Esophagus squamous epithelium (tissue), 5 donors: Measurements from ENCODE around the gene PPP1R14C. TPM values are rescaled to one million over a fixed set of nuclear protein-coding genes. Genes with fewer than 3 reads are reported as not detected.
"Not testable (repeated sequence)": the region's sequence is repeated elsewhere in the genome, so short reads cannot be mapped to it uniquely, and the experiment has no call there.

Source experiments
- DNase-seq: peaks from one replicate; lab custom pipeline; 2025; lab: John Stamatoyannopoulos, UW
- H3K27ac ChIP-seq, 4 donors: fragments of 200-600 bp; sonication (generic); one replicate each; pipeline ENCODE4 v1.5.1; 2016 to 2019; ENCODE audit warnings: mild to moderate bottlenecking in 1 of 4
- H3K27me3 ChIP-seq, 4 donors: fragments of 200-600 bp; sonication (generic); 1 replicate in 3 of 4; 2 replicates in 1 of 4; pipeline versions ENCODE4 v1.5.1 to v1.6.0; 2017 to 2021; ENCODE audit warnings: antibody characterized with exemption in 1 of 4
- H3K36me3 ChIP-seq, 3 donors: fragments of 200-600 bp; sonication (generic); one replicate each; pipeline ENCODE4 v1.5.1; 2016 to 2019
- H3K4me1 ChIP-seq, 3 donors: fragments of 200-600 bp; sonication (generic); one replicate each; pipeline ENCODE4 v1.5.1; 2017 to 2019
- H3K4me3 ChIP-seq, 4 donors: fragments of 200-600 bp; sonication (generic); 1 replicate in 3 of 4; 2 replicates in 1 of 4; pipeline ENCODE4 v1.5.1; 2016 to 2019; ENCODE audit warnings: mild to moderate bottlenecking in 2 of 4, moderate library complexity in 1 of 4
- H3K9me3 ChIP-seq, 3 donors: fragments of 200-600 bp; sonication (generic); one replicate each; pipeline ENCODE4 v1.5.1; 2016 to 2019
- CTCF ChIP-seq, 6 experiments: fragments of 450-650 bp in 4 of 6; fragments of 200-600 bp in 2 of 6; sonication (generic) in 2 of 6; IDR thresholded peaks; one replicate each; pipeline ENCODE4 v1.5.1; 2016 to 2019; ENCODE audit warnings: antibody characterized with exemption in 6 of 6, mild to moderate bottlenecking in 4 of 6, moderate library complexity in 4 of 6
- POLR2A ChIP-seq, 4 donors: fragments of 450-650 bp; IDR thresholded peaks; one replicate each; pipeline ENCODE4 v1.6.1; 2017; ENCODE audit warnings: antibody characterized with exemption in 4 of 4, mild to moderate bottlenecking in 4 of 4, moderate library complexity in 3 of 4
- WGBS, 2 donors: methylation state at CpG; one replicate each; pipeline ENCODE4 v1.1.5; 2018; 5-methylcytosine and 5-hydroxymethylcytosine counted together
- intact Hi-C: fragments of 100-400 bp; cut with DNase I; formaldehyde crosslinking; loops from one replicate; pipeline ENCODE4 v1.15.0; 2022
- total RNA-seq, 4 donors: library from RNA; depleted of rRNA; stranded (reverse); fragments of >200 nt; gene quantifications; one replicate each; pipeline ENCODE4 v1.1.0, GENCODE V29; 2016
- donor health status: DM: yes; HTN: yes; CAD: no.

Gene PPP1R14C
- total RNA-seq, 4 donors from 2014 or later = 9.3 to 27.8 (median 21.3) TPM

DNA sequence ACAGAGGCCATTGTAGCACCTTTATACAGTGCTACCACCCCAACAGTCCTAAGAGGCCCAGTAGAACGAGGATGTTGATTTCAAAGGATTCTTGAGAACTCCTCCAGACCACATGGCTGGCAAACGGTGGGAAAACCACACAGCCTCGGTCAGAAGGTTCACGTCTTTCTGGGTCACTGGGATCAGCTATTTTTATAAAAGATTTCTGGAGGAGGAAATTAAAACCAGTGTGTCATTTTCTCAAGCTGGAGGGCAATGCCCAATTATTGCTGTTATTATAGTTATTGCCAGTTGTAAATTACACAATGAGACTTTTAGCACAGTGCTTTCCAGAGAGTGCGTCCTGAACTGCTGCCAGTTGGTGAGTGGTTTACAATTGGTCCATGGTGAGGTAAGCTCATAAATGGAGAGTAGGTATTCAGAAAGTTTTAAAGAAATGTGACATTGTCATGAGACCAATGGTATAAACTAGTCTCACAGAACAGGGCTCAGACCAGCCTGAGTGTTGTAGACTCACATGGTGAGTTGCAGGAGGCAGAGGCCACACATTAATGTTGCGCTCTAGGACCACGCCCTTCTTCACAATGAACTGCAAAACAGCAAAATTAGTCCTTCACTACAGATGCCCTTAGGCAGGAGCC lies 8.4 kb upstream of the PPP1R14C start:
- DNase-seq = no peak
- intact Hi-C loops = no loop called here
- 42 to 72% methylated on average over 7 of the region's 7 CpGs for WGBS, 2 donors

GRCh38 chr6:150137711-150138110 lies 5.1 kb upstream of the PPP1R14C start:
- Histone ChIP-seq H3K4me1 (peaks cover 0 to 20% (median 7%) of the 10 kb centered on the region in 3 donors), H3K27me3 (peaks cover 0 to 41% (median 0%) of the 10 kb centered on the region in 4 donors)
- H3K36me3 ChIP-seq, DNase-seq, H3K27ac ChIP-seq, H3K9me3 ChIP-seq, H3K4me3 ChIP-seq, intact Hi-C loops: not testable (repeated sequence)
- WGBS, 2 donors = 62 to 63% methylated on average over 3 of the region's 3 CpGs

More for the DNA sequence above, 8.4 kb upstream of the PPP1R14C start:
- no peak overlapping the region for H3K27ac ChIP-seq
- H3K4me3 ChIP-seq = no peak overlapping the region
- TF ChIP-seq CTCF (IDR thresholded peaks at IDR 0.05) (no peak), POLR2A (IDR thresholded peaks at IDR 0.05) (no peak)
- peaks cover 0 to 12% (median 0%) of the 10 kb centered on the region in 3 donors for H3K4me1 ChIP-seq
- H3K36me3 ChIP-seq = no peaks in the 10 kb centered on the region
- H3K9me3 ChIP-seq = no peaks in the 10 kb centered on the region
- H3K27me3 ChIP-seq = peaks cover 0 to 25% (median 0%) of the 10 kb centered on the region in 4 donors

GRCh38 chr6:150138638-150139037 lies 4.2 kb upstream of the PPP1R14C start:
- WGBS, 2 donors = 74 to 76% methylated on average over 7 of the region's 7 CpGs
- Histone ChIP-seq H3K27ac (no peak overlapping the region), H3K4me3 (no peak overlapping the region), H3K36me3 (no peaks in the 10 kb centered on the region), H3K4me1 (peaks cover 6 to 29% (median 12%) of the 10 kb centered on the region in 3 donors), H3K27me3 (peaks cover 0 to 50% (median 5%) of the 10 kb centered on the region in 4 donors), H3K9me3 (no peaks in the 10 kb centered on the region)
- intact Hi-C loops = no loop called here
- TF ChIP-seq POLR2A (IDR thresholded peaks at IDR 0.05) = no peak
- TF ChIP-seq CTCF (IDR thresholded peaks at IDR 0.05) = no peak
- no peak for DNase-seq

GRCh38 chr6:150139533-150139932 lies 3.3 kb upstream of the PPP1R14C start:
- intact Hi-C loops = no loop called here
- TF ChIP-seq POLR2A (IDR thresholded peaks at IDR 0.05) = no peak
- no peak for TF ChIP-seq CTCF (IDR thresholded peaks at IDR 0.05)
- 56 to 57% methylated on average over 3 of the region's 3 CpGs for WGBS, 2 donors
- no peaks in the 10 kb centered on the region for H3K9me3 ChIP-seq
- peaks cover 0 to 59% (median 8%) of the 10 kb centered on the region in 4 donors for H3K27me3 ChIP-seq
- no peak overlapping the region for H3K27ac ChIP-seq
- no peaks in the 10 kb centered on the region for H3K36me3 ChIP-seq
- no peak overlapping the region for H3K4me3 ChIP-seq
- no peak for DNase-seq
- peaks cover 11 to 33% (median 17%) of the 10 kb centered on the region in 3 donors for H3K4me1 ChIP-seq

- WGBS, 2 donors = 54 to 58% methylated on average over 6 of the region's 6 CpGs
- no peak overlapping the region for H3K27ac ChIP-seq
- H3K27me3 ChIP-seq = peaks cover 0 to 66% (median 8%) of the 10 kb centered on the region in 4 donors
- no peak for TF ChIP-seq POLR2A (IDR thresholded peaks at IDR 0.05)
- TF ChIP-seq CTCF (IDR thresholded peaks at IDR 0.05) = no peak
- no peak for DNase-seq
- intact Hi-C loops = loop anchor here (10.0 kb wide), 1 partner anchor 114 kb away; no protein-coding TSS in a partner anchor
- H3K9me3 ChIP-seq = no peaks in the 10 kb centered on the region
- H3K4me3 ChIP-seq = no peak overlapping the region
- H3K4me1 ChIP-seq = peaks cover 11 to 35% (median 18%) of the 10 kb centered on the region in 3 donors
- no peaks in the 10 kb centered on the region for H3K36me3 ChIP-seq
These were observed 2.4 kb upstream of the PPP1R14C start for GRCh38 chr6:150140236-150140969.
